ENCODE results near the gene IL10. TPM values are rescaled to one million over a fixed set of nuclear protein-coding genes. Genes with fewer than 3 reads are reported as not detected.

The IL10 gene
- total and polyA plus RNA-seq, 11 donors, result 0.27 to 5.0 (median 0.88) TPM; not detected in 1

DNA sequence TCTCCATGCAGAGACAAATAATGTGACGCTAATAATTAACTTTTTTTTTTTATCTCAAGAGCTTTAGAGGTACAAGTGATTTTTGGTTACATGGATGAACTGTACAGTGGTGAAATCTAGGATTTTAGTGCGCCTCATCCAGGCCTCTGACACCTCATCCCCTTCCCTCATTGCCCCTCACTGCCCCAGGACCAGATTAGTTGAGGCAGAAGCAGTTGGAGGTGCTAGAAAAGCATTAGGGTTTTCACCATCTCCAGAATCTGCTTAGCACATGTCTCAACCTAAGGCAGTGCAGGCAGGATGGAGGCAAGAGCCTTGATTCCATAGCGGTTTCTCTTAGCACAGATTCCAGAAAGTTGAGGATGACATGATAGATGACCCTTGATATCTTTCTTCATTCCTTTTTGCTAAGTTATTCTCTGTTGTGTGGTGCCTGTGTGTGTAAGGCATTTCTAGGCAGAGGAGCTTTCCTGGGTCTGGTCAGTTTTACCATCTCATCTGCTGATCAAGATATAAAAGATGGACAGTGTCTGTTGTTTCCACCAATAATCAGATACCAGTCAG lies 16.3 kb upstream of the IL10 start:
- Histone ChIP-seq H3K27ac (no peak overlapping the region), H3K4me3 (no peak overlapping the region), H3K4me1 (peaks cover 0 to 21% (median 0%) of the 10 kb centered on the region in 12 donors), H3K27me3 (no peaks in the 10 kb centered on the region), H3K36me3 (no peaks in the 10 kb centered on the region), H3K9me3 (no peaks in the 10 kb centered on the region)
- WGBS, 4 donors, result 90 to 95% (median 92%) methylated on average over 3 of the region's 3 CpGs
- intact Hi-C loops (cut with DNase I), result no loop called here
- DNase-seq (no peak), ATAC-seq (no peak)
- TF ChIP-seq, protein P1, sequence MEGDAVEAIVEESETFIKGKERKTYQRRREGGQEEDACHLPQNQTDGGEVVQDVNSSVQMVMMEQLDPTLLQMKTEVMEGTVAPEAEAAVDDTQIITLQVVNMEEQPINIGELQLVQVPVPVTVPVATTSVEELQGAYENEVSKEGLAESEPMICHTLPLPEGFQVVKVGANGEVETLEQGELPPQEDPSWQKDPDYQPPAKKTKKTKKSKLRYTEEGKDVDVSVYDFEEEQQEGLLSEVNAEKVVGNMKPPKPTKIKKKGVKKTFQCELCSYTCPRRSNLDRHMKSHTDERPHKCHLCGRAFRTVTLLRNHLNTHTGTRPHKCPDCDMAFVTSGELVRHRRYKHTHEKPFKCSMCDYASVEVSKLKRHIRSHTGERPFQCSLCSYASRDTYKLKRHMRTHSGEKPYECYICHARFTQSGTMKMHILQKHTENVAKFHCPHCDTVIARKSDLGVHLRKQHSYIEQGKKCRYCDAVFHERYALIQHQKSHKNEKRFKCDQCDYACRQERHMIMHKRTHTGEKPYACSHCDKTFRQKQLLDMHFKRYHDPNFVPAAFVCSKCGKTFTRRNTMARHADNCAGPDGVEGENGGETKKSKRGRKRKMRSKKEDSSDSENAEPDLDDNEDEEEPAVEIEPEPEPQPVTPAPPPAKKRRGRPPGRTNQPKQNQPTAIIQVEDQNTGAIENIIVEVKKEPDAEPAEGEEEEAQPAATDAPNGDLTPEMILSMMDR (IDR thresholded peaks at IDR 0.05), result no peak
- no peak for TF ChIP-seq POLR2A (IDR thresholded peaks at IDR 0.05)

DNA sequence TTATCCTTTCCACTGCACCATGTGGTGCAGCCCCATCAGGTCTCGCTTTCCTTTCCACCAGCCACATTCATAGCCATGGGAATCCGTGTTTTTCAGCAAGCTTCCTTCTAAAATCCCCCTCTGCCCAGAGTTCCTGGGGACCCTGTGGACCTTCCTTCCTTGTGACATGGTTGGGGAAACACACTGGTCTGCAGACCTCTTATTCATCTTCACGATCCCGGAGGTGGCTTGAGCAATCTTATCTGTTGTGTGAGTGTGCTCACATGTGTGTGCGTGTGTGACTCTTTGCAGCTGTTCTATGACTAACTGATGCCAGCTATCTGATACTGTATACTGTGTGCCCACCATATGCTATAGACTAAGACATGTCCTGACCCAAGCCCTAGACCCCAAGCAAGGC lies 15.6 kb upstream of the IL10 start:
- H3K4me3 ChIP-seq, result no peak overlapping the region
- no peak for DNase-seq
- H3K27me3 ChIP-seq, result no peaks in the 10 kb centered on the region
- no peak for ATAC-seq
- TF ChIP-seq, protein P1 (IDR thresholded peaks at IDR 0.05), result no peak
- TF ChIP-seq POLR2A (IDR thresholded peaks at IDR 0.05), result no peak
- no peaks in the 10 kb centered on the region for H3K9me3 ChIP-seq
- H3K27ac ChIP-seq, result no peak overlapping the region
- intact Hi-C loops (cut with DNase I), result no loop called here
- H3K4me1 ChIP-seq, result peaks cover 0 to 24% (median 0%) of the 10 kb centered on the region in 12 donors
- 79 to 88% (median 82%) methylated on average over 5 of the region's 5 CpGs for WGBS, 4 donors
- no peaks in the 10 kb centered on the region for H3K36me3 ChIP-seq

DNA sequence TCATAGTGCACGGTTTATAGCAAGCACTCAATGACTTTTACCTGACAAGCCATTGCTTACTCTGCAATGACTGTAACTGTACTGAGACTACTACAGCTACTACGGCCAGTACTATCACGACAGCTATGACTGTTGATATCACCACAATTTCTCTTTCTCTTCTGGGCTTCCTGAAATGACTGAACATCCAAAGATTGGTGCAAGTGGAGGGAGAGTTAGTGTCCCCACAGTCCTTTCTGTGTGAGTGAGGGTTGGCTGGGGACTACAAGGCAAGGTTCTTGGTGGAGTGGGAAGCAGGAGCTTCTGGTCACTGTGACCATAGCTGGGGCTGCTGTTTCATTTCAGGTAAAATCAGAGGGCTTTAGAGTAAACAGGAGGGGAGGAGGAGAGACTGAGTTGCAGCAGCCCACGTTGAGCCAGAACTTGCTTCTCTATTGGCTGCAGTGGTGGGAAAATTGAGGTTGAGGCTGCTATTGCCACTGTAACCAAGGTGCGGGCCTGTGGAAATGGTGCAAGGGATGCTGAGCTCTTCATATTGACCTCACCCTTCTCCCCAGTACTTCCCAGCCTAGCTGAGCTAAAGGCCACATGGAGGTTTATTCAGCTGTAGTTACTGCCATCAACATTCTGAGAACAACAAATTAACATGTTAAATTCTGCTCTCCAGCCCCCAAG lies 14.1 kb upstream of the IL10 start:
- H3K4me3 ChIP-seq, result no peak overlapping the region
- H3K27ac ChIP-seq, result no peak overlapping the region
- ATAC-seq, result no peak
- H3K27me3 ChIP-seq, result no peaks in the 10 kb centered on the region
- intact Hi-C loops (cut with DNase I), result no loop called here
- TF ChIP-seq, protein P1 (IDR thresholded peaks at IDR 0.05), result no peak
- no peak for TF ChIP-seq POLR2A (IDR thresholded peaks at IDR 0.05)
- WGBS, 4 donors, result 80 to 91% (median 87%) methylated on average over 5 of the region's 5 CpGs
- H3K4me1 ChIP-seq, result peaks cover 0 to 21% (median 0%) of the 10 kb centered on the region in 12 donors
- no peak for DNase-seq
- H3K9me3 ChIP-seq, result no peaks in the 10 kb centered on the region
- no peaks in the 10 kb centered on the region for H3K36me3 ChIP-seq

DNA sequence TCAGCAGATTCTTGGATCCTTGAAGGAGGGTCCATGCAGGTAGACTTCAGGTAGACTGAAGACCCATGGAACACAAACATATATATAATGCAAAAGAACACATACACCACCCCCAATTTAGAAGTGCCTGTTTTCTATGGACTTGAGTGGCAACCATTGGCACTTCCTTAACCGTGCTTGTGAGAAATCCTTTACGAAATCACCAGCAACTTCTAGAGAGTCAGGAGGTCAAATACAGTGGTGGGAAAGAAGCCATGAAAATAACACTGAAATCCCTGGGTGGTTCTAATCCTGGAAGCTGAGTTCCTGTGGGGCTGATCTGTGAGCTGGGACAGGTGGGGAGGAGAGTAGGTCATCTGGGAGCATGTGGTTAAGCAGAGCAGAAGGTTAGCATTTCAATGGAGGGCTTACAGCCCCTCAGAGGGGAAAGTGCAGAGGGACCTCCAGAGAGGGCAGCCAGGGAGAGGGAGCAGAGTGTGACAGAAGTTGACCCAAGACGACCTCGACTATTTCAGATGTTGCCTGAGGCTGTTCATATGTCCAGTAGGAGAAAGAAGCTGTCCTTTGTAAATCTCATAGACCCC lies 13.0 kb upstream of the IL10 start:
- intact Hi-C loops (cut with DNase I), result no loop called here
- WGBS, 4 donors, result 67 to 87% (median 82%) methylated on average over 4 of the region's 4 CpGs
- DNase-seq (no peak), ATAC-seq (no peak)
- no peak for TF ChIP-seq POLR2A (IDR thresholded peaks at IDR 0.05)
- H3K9me3 ChIP-seq, result no peaks in the 10 kb centered on the region
- no peak overlapping the region for H3K27ac ChIP-seq
- no peaks in the 10 kb centered on the region for H3K27me3 ChIP-seq
- H3K36me3 ChIP-seq, result no peaks in the 10 kb centered on the region
- H3K4me3 ChIP-seq, result no peak overlapping the region
- H3K4me1 ChIP-seq, result peaks cover 0 to 24% (median 0%) of the 10 kb centered on the region in 12 donors

Data from heart left ventricle (tissue), 16 donors.